Mesodermal cell (in vitro differentiated cells): ENCODE results near the gene RFTN2.
"Not testable (repeated sequence)": the region's sequence is repeated elsewhere in the genome, so short reads cannot be mapped to it uniquely, and the experiment has no call there.

ENCODE experiments used
- H3K27ac ChIP-seq: 2 replicates; pipeline ENCODE4 v1.7.0; 2013; ENCODE audit warnings: mild to moderate bottlenecking, low read depth, low read length, moderate library complexity; ENCODE audit not compliant: severe bottlenecking
- H3K36me3 ChIP-seq: 2 replicates; pipeline ENCODE4 v1.7.1; 2013; ENCODE audit warnings: mild to moderate bottlenecking, low read length, moderate library complexity; ENCODE audit not compliant: control insufficient read depth, insufficient read depth
- H3K4me1 ChIP-seq: one replicate; pipeline ENCODE4 v1.7.1; 2013; ENCODE audit warnings: mild to moderate bottlenecking, low read length; ENCODE audit not compliant: insufficient read depth, control insufficient read depth, poor library complexity, severe bottlenecking
- H3K4me3 ChIP-seq: 2 replicates; pipeline ENCODE4 v1.7.0; 2013; ENCODE audit warnings: low read length, control low read depth, mild to moderate bottlenecking; ENCODE audit not compliant: insufficient read depth, poor library complexity, severe bottlenecking; ENCODE audit errors: extremely low read depth
- H3K9me3 ChIP-seq: 2 replicates; pipeline ENCODE4 v1.7.1; 2013; ENCODE audit warnings: mild to moderate bottlenecking, low read length, moderate library complexity; ENCODE audit not compliant: control insufficient read depth
- WGBS, 2 experiments: methylation state at CpG; one replicate each; pipeline ENCODE4 v1.1.5; 2013; ENCODE audit warnings: missing lambda C conversion rate in 2 of 2; ENCODE audit not compliant: insufficient coverage in 2 of 2; 5-methylcytosine and 5-hydroxymethylcytosine counted together

Gene RFTN2

DNA sequence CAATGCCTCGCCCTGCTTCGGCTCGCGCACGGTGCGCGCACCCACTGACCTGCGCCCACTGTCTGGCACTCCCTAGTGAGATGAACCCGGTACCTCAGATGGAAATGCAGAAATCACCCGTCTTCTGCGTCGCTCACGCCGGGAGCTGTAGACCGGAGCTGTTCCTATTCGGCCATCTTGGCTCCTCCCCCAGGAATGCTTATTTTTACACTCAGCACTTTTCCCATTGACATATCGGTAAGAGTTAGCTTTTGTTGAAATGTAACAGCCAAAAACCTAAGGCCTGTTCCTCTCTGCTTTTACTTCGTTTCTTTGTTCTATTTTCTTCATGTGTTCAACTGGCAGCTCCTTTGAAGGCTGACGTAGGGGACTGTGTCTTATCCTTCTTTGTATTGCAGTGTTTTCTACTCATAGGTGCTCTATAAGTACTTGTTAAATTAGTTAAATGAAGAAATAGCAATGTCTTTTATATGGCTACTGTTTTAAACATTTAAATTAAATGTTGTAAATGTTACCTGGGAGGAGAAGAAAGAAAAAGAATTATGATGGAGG is 34.7 kb downstream of the RFTN2 start:
- H3K4me1 ChIP-seq, H3K27ac ChIP-seq, H3K9me3 ChIP-seq, H3K4me3 ChIP-seq: not testable (repeated sequence)
- WGBS, 2 experiments, result 88 to 95% methylated on average over 3 to 10 of the region's 19 CpGs
- peaks cover 27% of the 10 kb centered on the region for H3K36me3 ChIP-seq

DNA sequence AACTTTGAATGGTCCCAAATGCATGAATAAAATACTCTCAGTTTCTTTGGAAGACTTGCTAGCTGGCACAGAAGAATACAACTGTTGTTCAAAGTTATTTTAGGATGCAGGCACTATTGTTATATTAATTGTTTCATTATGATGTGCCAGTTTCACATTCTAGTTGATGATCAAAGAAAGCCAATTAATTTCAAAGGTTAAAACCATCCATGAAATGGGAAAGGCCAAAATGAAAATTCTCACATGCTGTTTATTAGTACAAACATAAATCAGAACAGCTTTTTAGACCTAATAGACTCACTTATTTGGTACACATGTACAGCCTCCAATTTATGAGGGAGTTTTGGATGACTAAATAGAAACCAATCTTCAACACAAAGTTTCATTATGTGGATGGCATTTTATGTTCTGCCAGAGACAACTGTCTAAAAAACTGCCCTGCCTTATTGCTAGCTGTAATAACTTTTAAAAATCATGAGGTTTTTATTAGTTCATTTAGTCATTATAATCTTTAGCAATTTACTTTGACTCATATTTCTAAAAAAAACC is 42.2 kb downstream of the RFTN2 start:
- peaks cover 9% of the 10 kb centered on the region for H3K36me3 ChIP-seq
- H3K4me3 ChIP-seq, result no peak overlapping the region
- H3K27ac ChIP-seq, result no peak overlapping the region
- no peaks in the 10 kb centered on the region for H3K9me3 ChIP-seq
- peaks cover 2% of the 10 kb centered on the region for H3K4me1 ChIP-seq

- no peak overlapping the region for H3K4me3 ChIP-seq
- H3K27ac ChIP-seq, result peak overlapping the region; percentile 79
- H3K36me3 ChIP-seq, result peaks cover 21% of the 10 kb centered on the region
- no peaks in the 10 kb centered on the region for H3K9me3 ChIP-seq
- 42 to 50% methylated on average over 1 to 2 of the region's 4 CpGs for WGBS, 2 experiments
- peaks cover 8% of the 10 kb centered on the region for H3K4me1 ChIP-seq
These were observed 47.3 kb downstream of the RFTN2 start for GRCh38 chr2:197628043-197628500.

- Histone ChIP-seq H3K4me1 (peaks cover 8% of the 10 kb centered on the region), H3K9me3 (no peaks in the 10 kb centered on the region), H3K4me3 (no peak overlapping the region), H3K27ac (peak overlapping the region; percentile 79), H3K36me3 (peaks cover 13% of the 10 kb centered on the region)
- 86 to 100% methylated on average over 1 of the region's 7 CpGs for WGBS, 2 experiments
These were observed 48.3 kb downstream of the RFTN2 start for GRCh38 chr2:197626965-197627625.

- Histone ChIP-seq H3K27ac (no peak overlapping the region), H3K4me1 (no peaks in the 10 kb centered on the region), H3K36me3 (peaks cover 15% of the 10 kb centered on the region), H3K4me3 (no peak overlapping the region), H3K9me3 (no peaks in the 10 kb centered on the region)
- 86% methylated on average over 1 of the region's 1 CpG; no CpG with 5 or more reads in 1 of the 2 experiments for WGBS, 2 experiments
These were observed 55.3 kb downstream of the RFTN2 start for GRCh38 chr2:197620133-197620532.

GRCh38 chr2:197615016-197615652 is 60.3 kb downstream of the RFTN2 start:
- no peaks in the 10 kb centered on the region for H3K9me3 ChIP-seq
- H3K27ac ChIP-seq, result no peak overlapping the region
- 60 to 100% methylated on average over 1 of the region's 4 CpGs for WGBS, 2 experiments
- H3K4me3 ChIP-seq, result no peak overlapping the region
- H3K36me3 ChIP-seq, result peaks cover 12% of the 10 kb centered on the region
- no peaks in the 10 kb centered on the region for H3K4me1 ChIP-seq

DNA sequence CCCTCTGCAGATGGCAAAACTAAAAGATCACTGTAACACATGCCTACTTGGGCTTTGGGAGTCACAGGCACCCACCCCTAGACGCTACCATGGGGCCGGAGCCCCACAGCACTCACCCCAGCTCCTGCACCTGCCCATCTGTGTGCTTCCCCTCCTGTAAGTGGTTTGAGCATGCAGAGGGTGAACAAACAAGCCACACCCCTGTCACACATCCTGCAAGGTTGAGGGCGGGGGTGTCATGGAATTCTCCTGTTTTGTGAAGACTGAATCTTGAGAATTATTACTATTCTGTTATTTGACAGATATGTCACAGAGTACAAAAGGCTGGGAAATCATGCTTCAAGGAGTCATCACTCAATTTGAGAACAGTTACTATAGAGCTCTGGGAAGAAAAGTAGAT is 60.9 kb downstream of the RFTN2 start:
- no peak overlapping the region for H3K27ac ChIP-seq
- H3K36me3 ChIP-seq, result peaks cover 12% of the 10 kb centered on the region
- 90 to 100% methylated on average over 1 to 2 of the region's 3 CpGs for WGBS, 2 experiments
- no peak overlapping the region for H3K4me3 ChIP-seq
- H3K4me1 ChIP-seq, result no peaks in the 10 kb centered on the region
- H3K9me3 ChIP-seq, result no peaks in the 10 kb centered on the region

GRCh38 chr2:197613509-197613987 is 61.8 kb downstream of the RFTN2 start:
- H3K36me3 ChIP-seq, result peaks cover 12% of the 10 kb centered on the region
- no peak overlapping the region for H3K27ac ChIP-seq
- no peaks in the 10 kb centered on the region for H3K4me1 ChIP-seq
- no peaks in the 10 kb centered on the region for H3K9me3 ChIP-seq
- no peak overlapping the region for H3K4me3 ChIP-seq
- WGBS, 2 experiments, result 0% methylated on average over 1 of the region's 1 CpG; no CpG with 5 or more reads in 1 of the 2 experiments

- Histone ChIP-seq H3K9me3 (no peaks in the 10 kb centered on the region), H3K36me3 (no peaks in the 10 kb centered on the region), H3K27ac (no peak overlapping the region), H3K4me1 (no peaks in the 10 kb centered on the region), H3K4me3 (no peak overlapping the region)
- 88% methylated on average over 1 of the region's 2 CpGs; no CpG with 5 or more reads in 1 of the 2 experiments for WGBS, 2 experiments
These were observed 69.2 kb downstream of the RFTN2 start for GRCh38 chr2:197606180-197606579.

- Histone ChIP-seq H3K27ac (no peak overlapping the region), H3K4me3 (no peak overlapping the region), H3K36me3 (peaks cover 8% of the 10 kb centered on the region), H3K9me3 (no peaks in the 10 kb centered on the region), H3K4me1 (no peaks in the 10 kb centered on the region)
- WGBS, 2 experiments, result no CpG with 5 or more reads among the region's 1 CpG
These were observed 71.1 kb downstream of the RFTN2 start for GRCh38 chr2:197604117-197604860.
